Stimulated activated naive CD8-positive, alpha-beta T cell treated with anti-CD3 and anti-CD28 coated beads, Interleukin-15, amount 100 ng/mL, for 72 hours (primary cell): ENCODE results near the gene GNAT1.

Experiments
- ATAC-seq: fragments of 150-1000 bp; cut with Tn5 transposase; 2 replicates; pipeline ENCODE4 v1.10.0; 2021; ENCODE audit warnings: mild to moderate bottlenecking, moderate library complexity
- DNase-seq, 2 donors: peaks; one replicate each; pipeline ENCODE4 v3.0.0; 2021 to 2022
- H3K27ac Mint-ChIP-seq, 2 donors: one replicate each; pipeline ENCODE4 v1.8.0; 2022; ENCODE audit warnings: mild to moderate bottlenecking in 2 of 2, mixed read lengths in 2 of 2, moderate library complexity in 2 of 2
- H3K27me3 Mint-ChIP-seq: one replicate; pipeline ENCODE4 v1.8.0; 2022; ENCODE audit warnings: mixed read lengths
- H3K4me1 Mint-ChIP-seq: one replicate; pipeline ENCODE4 v1.8.0; 2022; ENCODE audit warnings: mild to moderate bottlenecking, mixed read lengths
- H3K4me3 Mint-ChIP-seq, 2 donors: one replicate each; pipeline ENCODE4 v1.8.0; 2022; ENCODE audit warnings: mild to moderate bottlenecking in 2 of 2, mixed read lengths in 2 of 2, moderate library complexity in 1 of 2
- H3K9me3 Mint-ChIP-seq, 2 donors: one replicate each; pipeline ENCODE4 v1.8.0; 2022; ENCODE audit warnings: mixed read lengths in 2 of 2

The GNAT1 gene

DNA sequence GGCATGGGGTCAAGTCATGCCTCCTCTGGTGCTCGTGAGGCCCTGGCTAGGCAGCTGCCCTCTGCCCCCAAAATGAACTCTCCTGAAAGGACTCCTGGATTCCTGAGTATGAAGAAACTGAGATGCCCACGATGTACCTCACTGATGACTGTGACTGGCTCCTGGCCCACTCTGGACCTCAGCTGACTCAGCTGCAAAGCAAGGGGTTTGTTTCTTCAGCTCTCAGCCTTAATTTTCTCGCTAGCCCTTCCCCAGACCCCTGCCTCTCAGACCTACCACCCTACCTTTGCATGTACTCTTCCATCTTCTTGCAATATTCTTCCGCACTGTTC, 39.4 kb downstream of the GNAT1 start:
- no peak overlapping the region for H3K4me3 Mint-ChIP-seq
- no peak for DNase-seq
- no peak for ATAC-seq
- peak overlapping the region in 1 of 2 donors; percentile 23 for H3K27ac Mint-ChIP-seq
- H3K27me3 Mint-ChIP-seq: no peaks in the 10 kb centered on the region
- H3K9me3 Mint-ChIP-seq: no peaks in the 10 kb centered on the region
- H3K4me1 Mint-ChIP-seq: peaks cover 50% of the 10 kb centered on the region

DNA sequence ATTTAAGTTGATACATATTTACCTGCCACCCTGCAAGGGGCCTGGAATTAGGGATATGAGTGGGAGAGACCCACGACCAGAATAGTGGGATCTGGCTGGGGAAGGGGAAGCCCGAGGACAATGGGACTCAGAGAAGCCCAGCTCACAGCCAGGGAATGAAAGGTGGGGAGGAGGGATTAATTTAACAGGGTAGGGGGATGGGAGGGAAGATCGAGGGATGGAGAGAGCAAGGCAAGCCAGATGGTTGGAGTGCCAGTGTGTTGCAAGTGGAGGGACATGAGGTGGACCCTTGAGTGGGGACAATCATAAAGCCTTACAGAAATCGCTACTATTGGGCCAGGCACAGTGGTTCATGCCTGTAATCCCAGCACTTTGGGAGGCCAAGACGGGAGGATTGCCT, 40.2 kb downstream of the GNAT1 start:
- DNase-seq: no peak
- peaks cover 44% of the 10 kb centered on the region for H3K4me1 Mint-ChIP-seq

GRCh38 chr3:50232303-50232702, 40.9 kb downstream of the GNAT1 start:
- ATAC-seq (no peak), DNase-seq (no peak)
- Mint-ChIP-seq H3K4me1 (peaks cover 40% of the 10 kb centered on the region), H3K27ac (no peak overlapping the region), H3K4me3 (no peak overlapping the region), H3K27me3 (no peaks in the 10 kb centered on the region), H3K9me3 (no peaks in the 10 kb centered on the region)

More for the DNA sequence above, 40.2 kb downstream of the GNAT1 start:
- no peaks in the 10 kb centered on the region for H3K9me3 Mint-ChIP-seq
- no peaks in the 10 kb centered on the region for H3K27me3 Mint-ChIP-seq
- ATAC-seq: no peak
- no peak overlapping the region for H3K4me3 Mint-ChIP-seq
- H3K27ac Mint-ChIP-seq: no peak overlapping the region

DNA sequence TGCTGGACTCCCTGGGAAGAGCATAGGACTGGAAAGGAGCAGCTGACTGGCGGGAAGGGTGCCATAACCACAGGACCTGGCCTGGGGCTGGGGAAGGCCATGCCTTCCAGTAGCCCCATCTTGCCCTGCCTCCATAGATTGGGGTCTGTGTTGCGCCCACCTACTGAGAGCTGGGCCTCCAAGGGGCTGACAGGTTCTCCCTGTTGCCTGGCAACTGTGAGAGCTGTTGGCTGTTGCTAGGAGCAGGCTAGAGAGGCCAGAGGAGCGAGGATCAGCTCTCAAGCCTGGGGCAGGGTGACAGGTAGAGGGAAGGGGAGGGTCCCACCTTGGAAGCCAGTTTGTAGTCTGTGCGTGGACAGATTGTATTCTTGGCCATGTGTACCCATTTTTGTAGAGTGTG, 41.8 kb downstream of the GNAT1 start:
- no peak overlapping the region for H3K27ac Mint-ChIP-seq
- DNase-seq: no peak
- H3K4me3 Mint-ChIP-seq: no peak overlapping the region
- ATAC-seq: no peak
- H3K27me3 Mint-ChIP-seq: no peaks in the 10 kb centered on the region
- H3K9me3 Mint-ChIP-seq: no peaks in the 10 kb centered on the region
- peaks cover 38% of the 10 kb centered on the region for H3K4me1 Mint-ChIP-seq

DNA sequence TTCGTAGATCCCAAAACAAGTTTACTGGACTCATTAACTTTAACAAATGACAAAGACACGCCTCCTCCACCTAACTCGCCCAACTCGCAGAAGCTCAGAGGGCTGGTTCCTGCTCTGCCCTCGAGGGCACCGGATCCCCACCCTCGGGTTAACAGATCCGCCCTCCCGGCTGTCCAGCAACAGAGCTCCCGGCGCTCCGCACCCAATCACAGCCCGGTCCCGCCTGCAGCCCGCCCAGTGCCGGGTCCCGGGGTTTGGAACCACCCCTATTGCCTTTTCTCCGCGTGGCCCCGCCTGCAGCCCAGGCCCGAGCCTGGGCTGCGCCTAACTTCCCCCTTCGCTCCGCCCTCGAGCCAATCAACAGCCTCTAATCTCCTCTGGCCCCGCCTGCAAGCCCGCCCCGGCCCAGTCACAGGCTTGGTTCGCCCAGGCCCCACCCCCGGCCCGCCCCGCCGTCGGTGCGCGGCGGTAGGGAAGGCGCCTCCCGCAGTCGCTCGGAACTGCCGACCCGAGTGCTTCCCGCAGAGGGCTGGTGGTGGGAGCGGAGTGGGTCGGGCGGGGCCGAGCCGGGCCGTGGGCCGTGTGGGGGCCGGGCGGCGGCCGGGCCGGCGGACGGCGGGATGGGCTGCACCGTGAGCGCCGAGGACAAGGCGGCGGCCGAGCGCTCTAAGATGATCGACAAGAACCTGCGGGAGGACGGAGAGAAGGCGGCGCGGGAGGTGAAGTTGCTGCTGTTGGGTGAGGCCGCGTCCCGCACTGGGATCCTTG, 44.5 kb downstream of the GNAT1 start, which contains the start of gene GNAI2:
Gene GNAI2 (plus strand): TSS at position 489 of the 768 bp plus-strand sequence. CDS start 132 bp downstream, at position 621.
- H3K9me3 Mint-ChIP-seq: no peaks in the 10 kb centered on the region
- peaks cover 57% of the 10 kb centered on the region for H3K4me1 Mint-ChIP-seq
- H3K27ac Mint-ChIP-seq: peak within 1 kb of the TSS; percentile 96 to 97
- H3K4me3 Mint-ChIP-seq: peak within 1 kb of the TSS; percentile 88 to 97
- ATAC-seq: peak; percentile 94
- peak; percentile 99 for DNase-seq
- H3K27me3 Mint-ChIP-seq: no peaks in the 10 kb centered on the region

GRCh38 chr3:50236484-50237132, 45.2 kb downstream of the GNAT1 start:
- DNase-seq: no peak
- no peak for ATAC-seq
- Mint-ChIP-seq H3K9me3 (no peaks in the 10 kb centered on the region), H3K27me3 (no peaks in the 10 kb centered on the region), H3K4me1 (peaks cover 64% of the 10 kb centered on the region), H3K27ac (peak overlapping the region; percentile 96 to 97), H3K4me3 (peak overlapping the region; percentile 88 to 97)

- Mint-ChIP-seq H3K4me3 (peak overlapping the region; percentile 88 to 97), H3K27me3 (no peaks in the 10 kb centered on the region), H3K9me3 (no peaks in the 10 kb centered on the region), H3K27ac (peak overlapping the region; percentile 96 to 97), H3K4me1 (peaks cover 70% of the 10 kb centered on the region)
- ATAC-seq (no peak), DNase-seq (peak; percentile 39 to 45)
Measured at GRCh38 chr3:50237133-50237651, 45.8 kb downstream of the GNAT1 start.

GRCh38 chr3:50237754-50238548, 46.5 kb downstream of the GNAT1 start:
- Mint-ChIP-seq H3K27me3 (no peaks in the 10 kb centered on the region), H3K9me3 (no peaks in the 10 kb centered on the region), H3K4me1 (peaks cover 71% of the 10 kb centered on the region), H3K4me3 (peak overlapping the region; percentile 88 to 97), H3K27ac (peak overlapping the region; percentile 96 to 97)
- DNase-seq (peak; percentile 85 to 89), ATAC-seq (peak; percentile 65)

DNA sequence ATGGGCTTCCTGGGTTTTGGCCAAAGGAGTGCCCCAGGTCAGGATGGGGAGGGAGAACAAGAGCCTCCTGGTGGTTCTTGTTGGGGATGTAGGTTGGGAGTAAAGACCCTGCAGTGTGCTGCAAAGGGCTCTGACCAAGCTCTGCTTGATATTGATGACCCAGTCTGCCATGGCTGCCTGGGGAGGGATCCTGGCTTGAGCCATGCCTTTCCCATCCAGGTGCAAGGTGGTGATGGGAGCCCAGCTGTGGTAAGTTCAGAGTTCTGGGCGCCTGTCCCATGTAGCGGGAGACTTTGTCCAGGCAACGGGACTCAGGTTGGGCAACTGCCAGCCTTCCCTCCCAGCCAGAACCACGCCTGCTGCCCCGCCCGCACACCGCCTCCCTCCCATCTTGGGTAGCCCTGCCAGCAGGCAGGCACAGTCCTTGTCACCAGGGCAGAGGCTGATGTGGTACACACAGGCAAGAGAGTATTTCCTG, 47.2 kb downstream of the GNAT1 start:
- ATAC-seq (no peak), DNase-seq (no peak)
- Mint-ChIP-seq H3K27ac (peak overlapping the region in 1 of 2 donors; percentile 96), H3K27me3 (no peaks in the 10 kb centered on the region), H3K4me1 (peaks cover 71% of the 10 kb centered on the region), H3K4me3 (peak overlapping the region; percentile 88 to 97), H3K9me3 (no peaks in the 10 kb centered on the region)

GRCh38 chr3:50239649-50240048, 48.2 kb downstream of the GNAT1 start:
- no peaks in the 10 kb centered on the region for H3K9me3 Mint-ChIP-seq
- H3K4me3 Mint-ChIP-seq: peak overlapping the region; percentile 49 to 88
- H3K27me3 Mint-ChIP-seq: no peaks in the 10 kb centered on the region
- H3K4me1 Mint-ChIP-seq: peaks cover 80% of the 10 kb centered on the region
- H3K27ac Mint-ChIP-seq: peak overlapping the region; percentile 79 to 89
- DNase-seq: no peak
- no peak for ATAC-seq

GRCh38 chr3:50241163-50241562, 49.8 kb downstream of the GNAT1 start:
- no peak for ATAC-seq
- H3K27ac Mint-ChIP-seq: peak overlapping the region in 1 of 2 donors; percentile 94
- no peak for DNase-seq
- peaks cover 84% of the 10 kb centered on the region for H3K4me1 Mint-ChIP-seq
- H3K4me3 Mint-ChIP-seq: peak overlapping the region; percentile 79 to 85
- H3K27me3 Mint-ChIP-seq: no peaks in the 10 kb centered on the region
- no peaks in the 10 kb centered on the region for H3K9me3 Mint-ChIP-seq

DNA sequence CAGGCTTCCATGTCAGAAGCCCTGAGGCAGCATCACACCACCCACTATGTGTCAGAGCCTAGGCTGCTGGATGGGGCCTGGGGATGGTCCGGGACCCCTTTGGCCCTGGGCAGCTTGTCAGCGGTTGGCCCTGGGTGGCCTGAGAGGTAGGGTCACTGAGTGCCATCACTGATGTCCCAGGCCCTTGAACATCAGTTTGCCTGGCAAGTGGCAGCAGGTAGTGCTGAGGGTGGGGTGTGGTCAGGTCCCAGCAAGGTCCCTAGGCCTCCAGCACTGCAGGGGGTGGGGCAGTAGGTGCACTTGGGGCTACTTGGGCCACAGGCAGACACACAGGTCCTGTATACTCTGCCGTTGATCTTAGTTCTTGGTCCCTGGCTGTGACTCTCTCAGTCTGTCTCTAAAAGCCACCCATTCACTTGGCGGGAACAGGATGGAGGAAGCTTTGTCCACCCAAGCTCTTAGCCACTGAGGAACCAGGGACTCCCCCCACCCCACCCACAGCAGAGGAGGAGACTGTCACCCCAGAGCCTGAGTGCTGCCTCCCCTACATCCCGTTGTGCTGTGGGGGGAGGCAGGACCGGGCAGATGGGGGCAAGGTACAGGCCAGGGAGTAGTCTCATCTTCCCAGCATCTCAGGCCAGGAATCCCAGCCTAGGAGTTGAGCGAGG, 50.4 kb downstream of the GNAT1 start:
- no peak for DNase-seq
- H3K4me3 Mint-ChIP-seq: peak overlapping the region; percentile 79 to 85
- peak overlapping the region in 1 of 2 donors; percentile 78 for H3K27ac Mint-ChIP-seq
- peaks cover 91% of the 10 kb centered on the region for H3K4me1 Mint-ChIP-seq
- no peaks in the 10 kb centered on the region for H3K9me3 Mint-ChIP-seq
- no peak for ATAC-seq
- H3K27me3 Mint-ChIP-seq: no peaks in the 10 kb centered on the region

- H3K27ac Mint-ChIP-seq: peak overlapping the region; percentile 77 to 93
- no peak for DNase-seq
- H3K27me3 Mint-ChIP-seq: no peaks in the 10 kb centered on the region
- H3K4me1 Mint-ChIP-seq: peaks cover 96% of the 10 kb centered on the region
- no peaks in the 10 kb centered on the region for H3K9me3 Mint-ChIP-seq
- H3K4me3 Mint-ChIP-seq: peak overlapping the region; percentile 79 to 85
- ATAC-seq: no peak
Measured at GRCh38 chr3:50242381-50242770, 51.0 kb downstream of the GNAT1 start.

DNA sequence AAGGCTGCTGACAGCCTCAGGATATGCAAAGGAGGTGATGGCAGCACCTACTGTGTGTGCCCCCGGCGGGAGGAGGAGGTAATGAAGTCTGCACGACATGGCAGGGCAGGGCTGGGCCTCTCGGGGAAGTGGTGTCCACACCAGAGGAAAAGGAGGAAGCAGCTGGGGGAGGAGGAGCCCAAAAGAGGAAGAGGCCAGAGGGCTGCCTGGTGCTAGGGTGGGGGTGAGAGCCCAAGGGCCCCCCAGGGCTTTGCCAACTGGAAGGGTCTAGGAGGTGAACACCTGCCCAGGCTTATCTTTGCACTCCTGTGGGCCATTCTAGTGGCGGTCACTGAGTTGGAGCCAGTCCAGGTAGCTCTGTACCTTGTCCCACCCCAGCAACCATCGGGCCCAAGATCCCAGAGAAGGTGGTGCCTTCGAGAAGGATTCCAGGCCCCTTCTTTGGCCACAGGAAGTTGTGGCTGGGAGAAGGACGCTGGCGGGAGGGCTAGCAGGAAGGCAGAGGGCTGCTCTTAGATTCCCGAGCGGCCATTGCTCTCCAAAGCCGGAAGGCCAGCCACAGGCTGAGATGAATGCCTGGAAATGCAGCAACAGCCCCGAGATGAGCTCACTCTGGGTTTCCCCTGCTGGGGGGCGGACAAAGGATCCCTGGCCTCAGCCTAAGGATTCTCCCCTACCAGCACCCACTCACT, 51.6 kb downstream of the GNAT1 start:
- Mint-ChIP-seq H3K27ac (peak overlapping the region; percentile 77 to 93), H3K27me3 (no peaks in the 10 kb centered on the region), H3K9me3 (no peaks in the 10 kb centered on the region), H3K4me1 (peaks cover 98% of the 10 kb centered on the region), H3K4me3 (peak overlapping the region; percentile 79 to 85)
- DNase-seq (peak in 1 of 2 donors; percentile 54), ATAC-seq (no peak)
